Measurements from ENCODE around the gene CNGA3. TPM values are rescaled to one million over a fixed set of nuclear protein-coding genes. Genes with fewer than 3 reads are reported as not detected.

The CNGA3 gene
- not detected in 2 replicates for polyA plus RNA-seq (2011; rRNA removed)
- polyA plus RNA-seq (2012; cell fraction: cytosol; rRNA removed), result not detected in 2 replicates
- not detected in 2 replicates for polyA plus RNA-seq (2012; cell fraction: nucleus; rRNA removed)
- not detected in 3 replicates for polyA plus RNA-seq (2017; fragmentation: RNase III; extraction: RNeasy Plus Mini Kit Qiagen cat#74134 plus additional on column Dnase treatment)
- polyA minus RNA-seq (2011; rRNA and poly(A)+ RNA removed), result not detected in 2 replicates

DNA sequence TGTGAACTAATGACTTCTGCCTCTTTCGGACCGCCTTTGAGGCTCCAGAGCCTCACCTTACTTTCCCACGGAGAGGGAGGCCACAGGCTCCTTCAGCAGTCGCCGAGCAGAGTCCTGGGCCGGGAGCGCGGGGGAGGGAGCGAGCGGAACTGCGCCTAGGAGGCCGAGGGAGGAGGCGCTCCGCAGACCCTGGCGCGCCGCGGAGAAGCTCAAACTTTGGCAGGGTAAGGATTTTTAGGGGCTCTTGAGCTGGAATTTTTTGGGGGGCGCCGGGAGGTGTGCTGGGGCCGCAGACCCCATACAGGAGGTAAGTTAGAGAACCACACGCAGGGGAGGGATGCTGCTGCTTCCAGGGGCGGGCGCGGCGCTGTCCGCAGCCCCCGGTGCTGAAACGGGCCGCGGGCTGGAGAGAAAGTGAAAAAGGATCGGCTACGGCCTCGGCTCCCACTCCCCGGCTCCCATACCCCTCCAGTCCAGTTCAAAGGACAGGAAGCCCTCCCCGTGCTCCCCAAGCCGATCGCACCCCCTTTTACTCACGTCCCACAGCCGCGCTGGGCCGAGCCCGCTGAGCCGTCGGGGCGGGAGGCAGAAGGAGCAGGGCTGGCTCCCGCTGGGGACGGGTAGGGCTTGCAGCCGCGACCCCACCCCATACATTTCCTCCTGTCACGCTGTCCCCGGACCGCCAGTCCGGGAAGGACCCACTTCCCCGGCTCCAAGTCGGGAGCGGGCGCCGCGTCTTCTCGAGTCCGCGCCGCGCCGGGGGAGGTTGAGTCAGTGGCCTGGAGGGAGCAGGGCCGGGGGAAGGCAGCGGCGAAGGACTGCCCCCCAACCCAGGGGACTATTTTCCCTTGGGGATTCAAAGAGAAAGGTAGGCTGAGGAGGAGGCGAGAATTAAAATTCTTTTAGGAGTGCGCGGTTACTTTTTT, at the start of gene CNGA3:
CNGA3 (plus strand) TSS at position 146 of the 926 bp plus-strand sequence. CDS start 23,520 bp downstream, outside the sequence.
- DNase-seq (ENCODE audit: low read depth in 1 of 2, low spot score in 1 of 2), result no peak
- ChIA-PET POLR2A (no interaction called here), CTCF (no interaction called here)
- H3K9me3 ChIP-seq, result peaks cover 2% of the 10 kb centered on the region; the same call in 1 of the 3 replicates
- no peaks in the 10 kb centered on the region for H3K4me1 ChIP-seq
- WGBS (ENCODE audit: missing lambda C conversion rate), result 63% methylated on average over 64 of the region's 72 CpGs
- TF ChIP-seq ESRRA (IDR thresholded peaks at IDR 0.05; ENCODE audit: borderline replicate concordance, low read length) (no peak), HOXB5 (CRISPR knock-in tag; IDR thresholded peaks at IDR 0.05) (no peak), ZC3H11A (IDR thresholded peaks at IDR 0.05) (no peak), REST (IDR thresholded peaks at IDR 0.05) (peak; percentile 81)
- no peak within 1 kb of the TSS for H3K27ac ChIP-seq
- no peak for FAIRE-seq
- no peak within 1 kb of the TSS for H3K4me3 ChIP-seq
- peak within 1 kb of the TSS; percentile 17; the same call in 1 of the 3 replicates for H3K4me2 ChIP-seq
- ATAC-seq, result peak in 1 of 2 experiments; percentile 22; a peak in 2 of 6 replicates

GRCh38 chr2:98297817-98298682, 48.2 kb upstream of the CNGA3 start:
- no peak overlapping the region for H3K4me2 ChIP-seq
- TF ChIP-seq, protein P1, sequence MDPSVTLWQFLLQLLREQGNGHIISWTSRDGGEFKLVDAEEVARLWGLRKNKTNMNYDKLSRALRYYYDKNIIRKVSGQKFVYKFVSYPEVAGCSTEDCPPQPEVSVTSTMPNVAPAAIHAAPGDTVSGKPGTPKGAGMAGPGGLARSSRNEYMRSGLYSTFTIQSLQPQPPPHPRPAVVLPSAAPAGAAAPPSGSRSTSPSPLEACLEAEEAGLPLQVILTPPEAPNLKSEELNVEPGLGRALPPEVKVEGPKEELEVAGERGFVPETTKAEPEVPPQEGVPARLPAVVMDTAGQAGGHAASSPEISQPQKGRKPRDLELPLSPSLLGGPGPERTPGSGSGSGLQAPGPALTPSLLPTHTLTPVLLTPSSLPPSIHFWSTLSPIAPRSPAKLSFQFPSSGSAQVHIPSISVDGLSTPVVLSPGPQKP (IDR thresholded peaks at IDR 0.05; ENCODE audit: low read depth, low read length), result no peak
- no peak for TF ChIP-seq RARB (CRISPR knock-in tag; IDR thresholded peaks at IDR 0.05)
- no peak for FAIRE-seq
- ChIA-PET POLR2A (no interaction called here), CTCF (no interaction called here)
- DNase-seq (ENCODE audit: low read depth in 1 of 2, low spot score in 1 of 2), result no peak
- ATAC-seq, result no peak
- H3K27ac ChIP-seq, result no peak overlapping the region
- H3K9me3 ChIP-seq, result no peaks in the 10 kb centered on the region
- WGBS (ENCODE audit: missing lambda C conversion rate), result 44% methylated on average over 12 of the region's 12 CpGs
- no peak overlapping the region for H3K4me3 ChIP-seq
- no peaks in the 10 kb centered on the region for H3K4me1 ChIP-seq

DNA sequence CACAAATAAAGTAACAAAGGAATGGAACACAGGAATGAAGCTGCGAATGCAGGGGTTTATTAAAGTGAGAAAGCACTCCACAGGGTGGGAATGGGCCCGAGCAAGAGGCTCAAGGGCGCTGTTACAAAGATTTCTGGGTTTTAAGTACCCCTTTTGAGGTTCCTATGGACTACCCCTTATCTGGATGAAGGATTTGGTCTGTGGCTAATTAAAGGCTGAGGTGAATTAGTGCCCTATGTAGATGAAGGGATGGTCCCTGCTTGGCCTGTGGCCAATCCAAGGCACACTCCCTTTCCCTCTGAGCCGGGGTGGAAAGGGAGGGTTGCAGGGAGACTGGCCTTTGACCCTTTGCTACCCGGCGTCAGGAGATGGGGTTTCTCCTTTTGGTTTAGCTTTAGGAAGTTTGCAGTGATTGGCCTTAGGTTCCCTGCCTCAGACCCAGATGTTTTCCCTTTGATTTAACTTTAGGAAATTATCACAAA, 47.5 kb upstream of the CNGA3 start:
- no peaks in the 10 kb centered on the region for H3K9me3 ChIP-seq
- CTCF ChIA-PET, result no interaction called here
- no peak for ATAC-seq
- DNase-seq (ENCODE audit: low read depth in 1 of 2, low spot score in 1 of 2), result no peak
- H3K4me3 ChIP-seq, result no peak overlapping the region
- POLR2A ChIA-PET, result no interaction called here
- no peak for FAIRE-seq
- no peak overlapping the region for H3K27ac ChIP-seq
- TF ChIP-seq, protein P2, sequence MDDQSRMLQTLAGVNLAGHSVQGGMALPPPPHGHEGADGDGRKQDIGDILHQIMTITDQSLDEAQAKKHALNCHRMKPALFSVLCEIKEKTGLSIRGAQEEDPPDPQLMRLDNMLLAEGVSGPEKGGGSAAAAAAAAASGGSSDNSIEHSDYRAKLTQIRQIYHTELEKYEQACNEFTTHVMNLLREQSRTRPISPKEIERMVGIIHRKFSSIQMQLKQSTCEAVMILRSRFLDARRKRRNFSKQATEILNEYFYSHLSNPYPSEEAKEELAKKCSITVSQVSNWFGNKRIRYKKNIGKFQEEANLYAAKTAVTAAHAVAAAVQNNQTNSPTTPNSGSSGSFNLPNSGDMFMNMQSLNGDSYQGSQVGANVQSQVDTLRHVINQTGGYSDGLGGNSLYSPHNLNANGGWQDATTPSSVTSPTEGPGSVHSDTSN (IDR thresholded peaks at IDR 0.05), result no peak
- TF ChIP-seq MYC (IDR thresholded peaks at IDR 0.05; ENCODE audit: borderline replicate concordance, low read length) (no peak), RARB (CRISPR knock-in tag; IDR thresholded peaks at IDR 0.05) (no peak), RFX5 (IDR thresholded peaks at IDR 0.05) (no peak), TFCP2L1 (CRISPR knock-in tag; IDR thresholded peaks at IDR 0.05) (no peak), NPAS2 (CRISPR knock-in tag; IDR thresholded peaks at IDR 0.05; ENCODE audit: borderline replicate concordance) (no peak)
- TF ChIP-seq, protein P3, sequence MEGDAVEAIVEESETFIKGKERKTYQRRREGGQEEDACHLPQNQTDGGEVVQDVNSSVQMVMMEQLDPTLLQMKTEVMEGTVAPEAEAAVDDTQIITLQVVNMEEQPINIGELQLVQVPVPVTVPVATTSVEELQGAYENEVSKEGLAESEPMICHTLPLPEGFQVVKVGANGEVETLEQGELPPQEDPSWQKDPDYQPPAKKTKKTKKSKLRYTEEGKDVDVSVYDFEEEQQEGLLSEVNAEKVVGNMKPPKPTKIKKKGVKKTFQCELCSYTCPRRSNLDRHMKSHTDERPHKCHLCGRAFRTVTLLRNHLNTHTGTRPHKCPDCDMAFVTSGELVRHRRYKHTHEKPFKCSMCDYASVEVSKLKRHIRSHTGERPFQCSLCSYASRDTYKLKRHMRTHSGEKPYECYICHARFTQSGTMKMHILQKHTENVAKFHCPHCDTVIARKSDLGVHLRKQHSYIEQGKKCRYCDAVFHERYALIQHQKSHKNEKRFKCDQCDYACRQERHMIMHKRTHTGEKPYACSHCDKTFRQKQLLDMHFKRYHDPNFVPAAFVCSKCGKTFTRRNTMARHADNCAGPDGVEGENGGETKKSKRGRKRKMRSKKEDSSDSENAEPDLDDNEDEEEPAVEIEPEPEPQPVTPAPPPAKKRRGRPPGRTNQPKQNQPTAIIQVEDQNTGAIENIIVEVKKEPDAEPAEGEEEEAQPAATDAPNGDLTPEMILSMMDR (IDR thresholded peaks at IDR 0.05), result no peak
- TF ChIP-seq, protein P4, sequence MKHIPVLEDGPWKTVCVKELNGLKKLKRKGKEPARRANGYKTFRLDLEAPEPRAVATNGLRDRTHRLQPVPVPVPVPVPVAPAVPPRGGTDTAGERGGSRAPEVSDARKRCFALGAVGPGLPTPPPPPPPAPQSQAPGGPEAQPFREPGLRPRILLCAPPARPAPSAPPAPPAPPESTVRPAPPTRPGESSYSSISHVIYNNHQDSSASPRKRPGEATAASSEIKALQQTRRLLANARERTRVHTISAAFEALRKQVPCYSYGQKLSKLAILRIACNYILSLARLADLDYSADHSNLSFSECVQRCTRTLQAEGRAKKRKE (CRISPR knock-in tag; IDR thresholded peaks at IDR 0.05; ENCODE audit: low read depth), result no peak
- no peak overlapping the region for H3K4me2 ChIP-seq
- 34% methylated on average over 6 of the region's 6 CpGs for WGBS (ENCODE audit: missing lambda C conversion rate)
- no peaks in the 10 kb centered on the region for H3K4me1 ChIP-seq
